H1 (cell line): Measurements from ENCODE around the gene MYPOP. TPM values are rescaled to one million over a fixed set of nuclear protein-coding genes. Genes with fewer than 3 reads are reported as not detected.
A peak's percentile ranks its signal among the peaks of the same experiment; 100 is the strongest.

ENCODE experiments used
- CTCF ChIA-PET: fragments of 300-600 bp; sonication (Branson Sonifier 250); formaldehyde crosslinking; loops from one replicate; lab custom pipeline; 2021; ENCODE audit not compliant: partially characterized antibody; lab: Charles Lee
- POLR2A ChIA-PET: fragments of 300-600 bp; sonication (Branson Sonifier 250); formaldehyde crosslinking; loops from one replicate; lab custom pipeline; 2021; ENCODE audit warnings: inconsistent platforms; ENCODE audit not compliant: partially characterized antibody; lab: Charles Lee
- DNase-seq, 2 experiments: peaks; one replicate each; pipeline versions ENCODE4 v3.0.0 to v3.0.0-alpha.2; 2010 to 2022; ENCODE audit warnings: low spot score in 2 of 2, low read depth in 1 of 2, mixed read lengths in 1 of 2
- FAIRE-seq: peaks from 2 replicates; lab custom pipeline; 2011; peaks lifted over from hg19 to GRCh38; lab: Jason Lieb, UNC
- H2AFZ ChIP-seq: 2 replicates; pipeline ENCODE4 v1.8.1; 2012; ENCODE audit warnings: low read length, inconsistent platforms
- H2AK5ac ChIP-seq: 2 replicates; pipeline ENCODE4 v1.6.1; 2013; ENCODE audit warnings: low read depth, low read length
- H2BK120ac ChIP-seq: replicated peaks from 2 replicates; pipeline ENCODE3; 2013; ENCODE audit warnings: low read depth, low read length, inconsistent platforms
- H2BK12ac ChIP-seq: 2 replicates; pipeline ENCODE4 v1.6.1; 2013; ENCODE audit warnings: low read depth, low read length
- H2BK15ac ChIP-seq: 2 replicates; pipeline ENCODE4 v1.6.1; 2013; ENCODE audit warnings: low read length
- H2BK20ac ChIP-seq: 2 replicates; pipeline ENCODE4 v1.6.1; 2013; ENCODE audit warnings: low read length
- H2BK5ac ChIP-seq: 2 replicates; pipeline ENCODE4 v1.6.1; 2013; ENCODE audit warnings: low read depth, low read length
- H3K14ac ChIP-seq: 2 replicates; pipeline ENCODE4 v1.6.1; 2013; ENCODE audit warnings: inconsistent platforms; ENCODE audit not compliant: insufficient read length
- H3K18ac ChIP-seq: 2 replicates; pipeline ENCODE4 v1.6.1; 2013; ENCODE audit warnings: low read length; ENCODE audit errors: extremely low read depth
- H3K23ac ChIP-seq: 2 replicates; pipeline ENCODE4 v1.6.1; 2013; ENCODE audit warnings: inconsistent platforms; ENCODE audit not compliant: insufficient read length
- H3K23me2 ChIP-seq: 2 replicates; pipeline ENCODE4 v1.6.1; 2013; ENCODE audit warnings: low read depth, low read length
- H3K27ac ChIP-seq: 2 replicates; pipeline ENCODE4 v1.6.1; 2011; ENCODE audit warnings: low read depth, low read length, inconsistent platforms
- H3K27me3 ChIP-seq, 4 experiments: replicated peaks in 1 of 4; 1 replicate in 1 of 4; 2 replicates in 3 of 4; pipeline versions ENCODE4 v1.6.1 to v1.8.1; 2011 to 2013; ENCODE audit warnings: low read length in 3 of 4, mild to moderate bottlenecking in 3 of 4, inconsistent platforms in 2 of 4, mixed read lengths in 2 of 4, moderate library complexity in 1 of 4; ENCODE audit not compliant: control insufficient read depth in 3 of 4, insufficient read depth in 3 of 4; ENCODE audit errors: extremely low read depth in 1 of 4
- H3K36me3 ChIP-seq, 4 experiments: 2 replicates each; pipeline versions ENCODE4 v1.6.1 to v1.8.1; 2011 to 2013; ENCODE audit warnings: mild to moderate bottlenecking in 4 of 4, low read length in 3 of 4, moderate library complexity in 2 of 4, control low read depth in 1 of 4, inconsistent platforms in 1 of 4; ENCODE audit not compliant: insufficient read depth in 4 of 4, control insufficient read depth in 2 of 4
- H3K4ac ChIP-seq: replicated peaks from 2 replicates; pipeline ENCODE3; 2013; ENCODE audit warnings: low read length, low read depth, mixed read lengths, inconsistent platforms; ENCODE audit not compliant: insufficient read length
- H3K4me1 ChIP-seq, 4 experiments: replicated peaks in 1 of 4; 1 replicate in 1 of 4; 2 replicates in 3 of 4; pipeline versions ENCODE4 v1.6.1 to v1.8.1; 2011 to 2013; ENCODE audit warnings: low read length in 3 of 4, inconsistent platforms in 2 of 4, mixed read lengths in 1 of 4; ENCODE audit not compliant: insufficient read depth in 4 of 4, control insufficient read depth in 3 of 4
- H3K4me2 ChIP-seq, 2 experiments: 2 replicates each; pipeline versions ENCODE4 v1.6.1 to v1.8.1; 2011 to 2013; ENCODE audit warnings: low read depth in 2 of 2, low read length in 2 of 2, control low read depth in 1 of 2, inconsistent platforms in 1 of 2, mild to moderate bottlenecking in 1 of 2; ENCODE audit not compliant: insufficient read depth in 1 of 2
- H3K4me3 ChIP-seq, 4 experiments: fragments of 200-600, 300-600 bp in 1 of 4; sonication (generic), shearing (Covaris generic), sonication (Bioruptor Twin) in 1 of 4; 2 replicates each; pipeline versions ENCODE4 v1.5.1 to v1.8.1; 2011 to 2016; ENCODE audit warnings: low read length in 4 of 4, low read depth in 3 of 4, control low read depth in 2 of 4, inconsistent platforms in 2 of 4, mild to moderate bottlenecking in 2 of 4, mixed read lengths in 1 of 4, moderate library complexity in 1 of 4; ENCODE audit not compliant: insufficient read depth in 2 of 4; ENCODE audit errors: extremely low read depth in 1 of 4
- H3K56ac ChIP-seq: replicated peaks from 2 replicates; pipeline ENCODE3; 2013; ENCODE audit warnings: low read depth, mild to moderate bottlenecking, mixed read lengths, low read length, inconsistent platforms; ENCODE audit not compliant: insufficient read length
- H3K79me1 ChIP-seq: 2 replicates; pipeline ENCODE4 v1.6.1; 2013; ENCODE audit warnings: low read depth, low read length, control low read depth
- H3K79me2 ChIP-seq, 2 experiments: 2 replicates each; pipeline versions ENCODE4 v1.6.1 to v1.8.1; 2012 to 2013; ENCODE audit warnings: low read length in 2 of 2, mild to moderate bottlenecking in 2 of 2, inconsistent platforms in 1 of 2; ENCODE audit not compliant: insufficient read depth in 2 of 2, control insufficient read depth in 1 of 2
- H3K9ac ChIP-seq, 4 experiments: replicated peaks in 1 of 4; 1 replicate in 1 of 4; 2 replicates in 3 of 4; pipeline versions ENCODE4 v1.6.1 to v1.8.1; 2011 to 2013; ENCODE audit warnings: low read depth in 3 of 4, low read length in 3 of 4, control low read depth in 2 of 4, mild to moderate bottlenecking in 2 of 4, moderate library complexity in 2 of 4, inconsistent platforms in 1 of 4; ENCODE audit errors: extremely low read depth in 1 of 4
- H3K9me3 ChIP-seq, 2 experiments: 2 replicates each; pipeline versions ENCODE4 v1.6.1 to v1.8.1; 2012 to 2013; ENCODE audit warnings: mild to moderate bottlenecking in 2 of 2, moderate library complexity in 2 of 2, control low read depth in 1 of 2, inconsistent platforms in 1 of 2, low read depth in 1 of 2, low read length in 1 of 2, mixed read lengths in 1 of 2; ENCODE audit not compliant: insufficient read depth in 2 of 2
- H4K20me1 ChIP-seq, 2 experiments: replicated peaks in 1 of 2; 2 replicates each; pipeline versions ENCODE3 to v1.8.1; 2011 to 2013; ENCODE audit warnings: inconsistent platforms in 2 of 2, low read length in 2 of 2, mild to moderate bottlenecking in 1 of 2; ENCODE audit not compliant: insufficient read depth in 2 of 2, control insufficient read depth in 1 of 2
- H4K5ac ChIP-seq: 2 replicates; pipeline ENCODE4 v1.6.1; 2013; ENCODE audit warnings: low read length, low read depth, mixed read lengths, inconsistent platforms; ENCODE audit not compliant: insufficient read length
- H4K8ac ChIP-seq: 2 replicates; pipeline ENCODE4 v1.8.0; 2013; ENCODE audit warnings: mild to moderate bottlenecking, moderate library complexity, low read length, inconsistent platforms; ENCODE audit not compliant: insufficient read depth; ENCODE audit errors: extremely low read depth
- H4K91ac ChIP-seq: replicated peaks from 2 replicates; pipeline ENCODE3; 2013; ENCODE audit warnings: low read length, mixed read lengths, inconsistent platforms; ENCODE audit not compliant: insufficient read length
- CBX5 ChIP-seq: fragments of 300-800, 300-1000 bp; sonication (generic); IDR thresholded peaks from 2 replicates; pipeline ENCODE4 v1.7.1; 2016; ENCODE audit warnings: antibody characterized with exemption, low read length, low read depth
- CHD1 ChIP-seq: IDR thresholded peaks from 2 replicates; pipeline ENCODE4 v1.6.1; 2012; ENCODE audit warnings: low read depth, low read length, improper control_type of control experiment
- CTCF ChIP-seq, 3 experiments: IDR thresholded peaks; 1 replicate in 2 of 3; 2 replicates in 1 of 3; pipeline versions ENCODE4 v1.5.1 to v1.6.1; 2011; ENCODE audit warnings: low read length in 3 of 3, mild to moderate bottlenecking in 3 of 3, inconsistent platforms in 2 of 3, low read depth in 1 of 3, moderate library complexity in 1 of 3; ENCODE audit not compliant: insufficient read depth in 1 of 3; ENCODE audit errors: control extremely low read depth in 1 of 3
- EZH2 ChIP-seq: fragments of 200-600 bp; sonication (generic); IDR thresholded peaks from 2 replicates; pipeline ENCODE4 v1.7.1; 2012; ENCODE audit warnings: low read depth, mild to moderate bottlenecking, moderate library complexity, low read length, inconsistent platforms; ENCODE audit not compliant: severe bottlenecking
- KDM1A ChIP-seq: fragments of 200-600, 300-600 bp; sonication (generic); IDR thresholded peaks from 2 replicates; pipeline ENCODE4 v1.7.1; 2016; ENCODE audit warnings: mild to moderate bottlenecking, low read length, borderline replicate concordance
- POLR2AphosphoS5 ChIP-seq: IDR thresholded peaks from 2 replicates; pipeline ENCODE4 v1.6.1; 2011; ENCODE audit warnings: low read depth, low read length
- SP2 ChIP-seq: IDR thresholded peaks from 2 replicates; pipeline ENCODE4 v1.6.1; 2012; ENCODE audit warnings: mild to moderate bottlenecking, low read length, inconsistent platforms
- SUZ12 ChIP-seq: fragments of 200-600 bp; sonication (generic); IDR thresholded peaks from 2 replicates; pipeline ENCODE4 v1.6.1; 2012; ENCODE audit warnings: mild to moderate bottlenecking, inconsistent platforms, low read length, moderate library complexity, mixed read lengths
- TAF1 ChIP-seq: IDR thresholded peaks from 2 replicates; pipeline ENCODE4 v1.6.1; 2011; ENCODE audit warnings: mild to moderate bottlenecking, low read depth, low read length
- TBP ChIP-seq: IDR thresholded peaks from 2 replicates; pipeline ENCODE4 v1.6.1; 2011; ENCODE audit warnings: low read depth, low read length, improper control_type of control experiment
- WGBS, 2 experiments: shearing (Covaris generic) in 1 of 2; methylation state at CpG; one replicate each; pipeline versions ENCODE4 v1.1.6 to v1.1.7; 2013 to 2015; ENCODE audit warnings: low lambda C conversion rate in 2 of 2, mixed read lengths in 2 of 2, inconsistent platforms in 1 of 2, low coverage in 1 of 2, missing lambda C conversion rate in 1 of 2; ENCODE audit not compliant: insufficient replicate concordance in 2 of 2, insufficient coverage in 1 of 2, insufficient read length in 1 of 2; ENCODE audit errors: extremely low coverage in 1 of 2, missing lambda C conversion rate in 1 of 2; 5-methylcytosine and 5-hydroxymethylcytosine counted together
- polyA plus RNA-seq, 7 experiments: library from polyadenylated mRNA; depleted of rRNA in 3 of 7; stranded (reverse) in 5 of 7; unstranded in 2 of 7; fragments of >200 nt in 5 of 7; fragments of 200-250 nt in 2 of 7; gene quantifications; 1 replicate in 5 of 7; 2 replicates in 1 of 7; 4 replicates in 1 of 7; pipeline versions ENCODE4 v1.2.1 to v1.2.3, GENCODE V29; 2011 to 2013; ENCODE audit warnings: missing spikeins in 2 of 7, mixed read lengths in 2 of 7
- total RNA-seq: library from RNA; stranded (reverse); fragmentation: NEBNext Ultra II Directional; extraction: Animal tissue kit (Norgen Biotek cat#: 25700); gene quantifications from 2 replicates; pipeline ENCODE4 v1.2.1, GENCODE V29; 2021

MYPOP gene
- total and polyA plus RNA-seq, 2 of the 8 experiments (the other 6 are each of a cell fraction or from before 2014, with no cell fraction given), result 3.2 to 11.1 TPM

- H2BK12ac ChIP-seq, result no peak overlapping the region
- H3K79me1 ChIP-seq, result no peaks in the 10 kb centered on the region
- no peak overlapping the region for H2BK120ac ChIP-seq
- H2BK20ac ChIP-seq, result no peak overlapping the region
- H4K5ac ChIP-seq, result no peak overlapping the region
- H3K56ac ChIP-seq, result no peak overlapping the region
- peaks cover 1 to 18% (median 8%) of the 10 kb centered on the region in 4 experiments; a peak in 5 of 7 replicates for H3K27me3 ChIP-seq
- H3K4me1 ChIP-seq, result no peaks in the 10 kb centered on the region
- H2BK15ac ChIP-seq, result 0 out of 2 replicates have a peak overlapping the region, but pooled peaks have one; percentile 81
- peak overlapping the region; percentile 84 for H2AFZ ChIP-seq
- peak overlapping the region; percentile 15 to 60 (median 42); a peak in 7 of 8 replicates for H3K4me3 ChIP-seq
- FAIRE-seq (peak; percentile 99), DNase-seq (peak; percentile 90 to 92)
- no peak overlapping the region for H2AK5ac ChIP-seq
- H3K27ac ChIP-seq, result no peak overlapping the region
- no peak overlapping the region for H4K91ac ChIP-seq
- H4K20me1 ChIP-seq, result no peaks in the 10 kb centered on the region
- H2BK5ac ChIP-seq, result no peak overlapping the region
- 14% methylated on average over 32 of the region's 33 CpGs; no CpG with 5 or more reads in 1 of the 2 experiments for WGBS, 2 experiments
- H3K36me3 ChIP-seq, result no peaks in the 10 kb centered on the region
- no peak overlapping the region for H3K14ac ChIP-seq
- no peak overlapping the region for H4K8ac ChIP-seq
- ChIA-PET POLR2A (interaction anchor here (0.7 to 1.8 kb wide), 6 partner anchors 14 to 79 kb away, joined by 3 to 5 read pairs (median 3); no protein-coding TSS in a partner anchor), CTCF (interaction anchor here (0.5 to 3.2 kb wide), 8 partner anchors 14 to 253 kb away, joined by 3 to 15 read pairs (median 3); partner anchors contain the start of gene NANOS2)
- peak overlapping the region in 1 of 4 experiments; percentile 57; a peak in 3 of 7 replicates for H3K9ac ChIP-seq
- no peak overlapping the region for H3K4ac ChIP-seq
- no peaks in the 10 kb centered on the region for H3K9me3 ChIP-seq
- no peak overlapping the region; the same call in 1 of the 2 replicates for H3K18ac ChIP-seq
- H3K79me2 ChIP-seq, result no peaks in the 10 kb centered on the region
- H3K23me2 ChIP-seq, result peaks cover 5% of the 10 kb centered on the region; the same call in 1 of the 2 replicates
- peak overlapping the region; percentile 62 to 81 for H3K4me2 ChIP-seq
- H3K23ac ChIP-seq, result no peak overlapping the region
- TF ChIP-seq CTCF (IDR thresholded peaks at IDR 0.05; ENCODE audit: control extremely low read depth in 1 of 3, insufficient read depth in 1 of 3, low read depth in 1 of 3, low read length in 3 of 3) (peak; percentile 6 to 33 (median 33); a peak in 2 of 4 replicates), KDM1A (no peak), SUZ12 (no peak), TBP (peak; percentile 91), CHD1 (no peak), SP2 (no peak), POLR2AphosphoS5 (peak; percentile 85), CBX5 (no peak), EZH2 (no peak), TAF1 (peak; percentile 94)
These were observed 25.3 kb upstream of the MYPOP start for GRCh38 chr19:45927565-45928261.
